T-helper 1 cell treated with Interleukin-12 subunit alpha and Interleukin-12 subunit beta and Interleukin-4 antibody, amounts not matched to agents 30 μg/mL and 1 μg/mL, for 36 hours (primary cell): ENCODE data around the gene PLB1.
"Not testable (repeated sequence)": the region's sequence is repeated elsewhere in the genome, so short reads cannot be mapped to it uniquely, and the experiment has no call there.

ENCODE experiments used
- H3K27ac Mint-ChIP-seq: one replicate; pipeline ENCODE4 v1.8.0; 2021; ENCODE audit warnings: mild to moderate bottlenecking, mixed read lengths
- H3K27me3 Mint-ChIP-seq: one replicate; pipeline ENCODE4 v1.8.0; 2021; ENCODE audit warnings: low read depth, mixed read lengths
- H3K36me3 Mint-ChIP-seq: one replicate; pipeline ENCODE4 v1.8.0; 2021; ENCODE audit warnings: low read depth, mixed read lengths
- H3K4me1 Mint-ChIP-seq: one replicate; pipeline ENCODE4 v1.8.0; 2021; ENCODE audit warnings: low read depth, mixed read lengths
- H3K4me3 Mint-ChIP-seq: one replicate; pipeline ENCODE4 v1.8.0; 2021; ENCODE audit warnings: mild to moderate bottlenecking, moderate library complexity, mixed read lengths
- H3K9me3 Mint-ChIP-seq: one replicate; pipeline ENCODE4 v1.8.0; 2021; ENCODE audit warnings: mixed read lengths

The PLB1 gene

GRCh38 chr2:28545590-28546200 lies 49.8 kb downstream of the PLB1 start:
- no peaks in the 10 kb centered on the region for H3K27me3 Mint-ChIP-seq
- peak overlapping the region; percentile 82 for H3K27ac Mint-ChIP-seq
- H3K4me1 Mint-ChIP-seq = peaks cover 36% of the 10 kb centered on the region
- H3K36me3 Mint-ChIP-seq = no peaks in the 10 kb centered on the region
- H3K9me3 Mint-ChIP-seq = no peaks in the 10 kb centered on the region
- peak overlapping the region; percentile 30 for H3K4me3 Mint-ChIP-seq

GRCh38 chr2:28546242-28546641 lies 50.4 kb downstream of the PLB1 start:
- no peaks in the 10 kb centered on the region for H3K9me3 Mint-ChIP-seq
- H3K4me1 Mint-ChIP-seq = peaks cover 36% of the 10 kb centered on the region
- H3K27me3 Mint-ChIP-seq = no peaks in the 10 kb centered on the region
- H3K27ac Mint-ChIP-seq = no peak overlapping the region
- H3K36me3 Mint-ChIP-seq = no peaks in the 10 kb centered on the region
- H3K4me3 Mint-ChIP-seq = no peak overlapping the region

- H3K27ac Mint-ChIP-seq = no peak overlapping the region
- H3K9me3 Mint-ChIP-seq = no peaks in the 10 kb centered on the region
- peaks cover 43% of the 10 kb centered on the region for H3K4me1 Mint-ChIP-seq
- H3K4me3 Mint-ChIP-seq = no peak overlapping the region
- H3K27me3 Mint-ChIP-seq = no peaks in the 10 kb centered on the region
- no peaks in the 10 kb centered on the region for H3K36me3 Mint-ChIP-seq
These were observed 51.5 kb downstream of the PLB1 start for GRCh38 chr2:28547223-28547860.

- Mint-ChIP-seq H3K4me1 (peaks cover 42% of the 10 kb centered on the region), H3K27me3 (no peaks in the 10 kb centered on the region), H3K4me3 (no peak overlapping the region), H3K36me3 (no peaks in the 10 kb centered on the region), H3K9me3 (no peaks in the 10 kb centered on the region), H3K27ac (no peak overlapping the region)
These were observed 52.2 kb downstream of the PLB1 start for GRCh38 chr2:28547906-28548600.

GRCh38 chr2:28550345-28550744 lies 54.5 kb downstream of the PLB1 start:
- not testable (repeated sequence) for H3K9me3 Mint-ChIP-seq, H3K36me3 Mint-ChIP-seq
- H3K4me1 Mint-ChIP-seq = peaks cover 25% of the 10 kb centered on the region

GRCh38 chr2:28552045-28552823 lies 56.4 kb downstream of the PLB1 start:
- Mint-ChIP-seq H3K36me3 (peaks cover 3% of the 10 kb centered on the region), H3K4me3 (no peak overlapping the region), H3K27ac (no peak overlapping the region), H3K27me3 (no peaks in the 10 kb centered on the region), H3K4me1 (peaks cover 13% of the 10 kb centered on the region), H3K9me3 (no peaks in the 10 kb centered on the region)

More at GRCh38 chr2:28550345-28550744, 54.5 kb downstream of the PLB1 start:
- not testable (repeated sequence) for H3K4me3 Mint-ChIP-seq, H3K27me3 Mint-ChIP-seq, H3K27ac Mint-ChIP-seq

- peaks cover 9% of the 10 kb centered on the region for H3K4me1 Mint-ChIP-seq
- no peak overlapping the region for H3K4me3 Mint-ChIP-seq
- no peak overlapping the region for H3K27ac Mint-ChIP-seq
- H3K27me3 Mint-ChIP-seq = peaks cover 3% of the 10 kb centered on the region
- H3K36me3 Mint-ChIP-seq = peaks cover 3% of the 10 kb centered on the region
- no peaks in the 10 kb centered on the region for H3K9me3 Mint-ChIP-seq
These were observed 60.4 kb downstream of the PLB1 start for GRCh38 chr2:28556303-28556702.

GRCh38 chr2:28557389-28558131 lies 61.7 kb downstream of the PLB1 start:
- Mint-ChIP-seq H3K36me3 (peaks cover 3% of the 10 kb centered on the region), H3K27me3 (peaks cover 4% of the 10 kb centered on the region), H3K4me1 (peaks cover under 1% of the 10 kb centered on the region), H3K27ac (no peak overlapping the region), H3K9me3 (no peaks in the 10 kb centered on the region), H3K4me3 (no peak overlapping the region)

- no peaks in the 10 kb centered on the region for H3K9me3 Mint-ChIP-seq
- H3K4me1 Mint-ChIP-seq = peaks cover 4% of the 10 kb centered on the region
- peaks cover 3% of the 10 kb centered on the region for H3K36me3 Mint-ChIP-seq
- peaks cover 7% of the 10 kb centered on the region for H3K27me3 Mint-ChIP-seq
- no peak overlapping the region for H3K4me3 Mint-ChIP-seq
- no peak overlapping the region for H3K27ac Mint-ChIP-seq
These were observed 62.4 kb downstream of the PLB1 start for GRCh38 chr2:28558158-28558820.

- Mint-ChIP-seq H3K27ac (no peak overlapping the region), H3K27me3 (peaks cover 7% of the 10 kb centered on the region), H3K4me1 (peaks cover 4% of the 10 kb centered on the region), H3K36me3 (peaks cover 3% of the 10 kb centered on the region), H3K4me3 (no peak overlapping the region), H3K9me3 (no peaks in the 10 kb centered on the region)
These were observed 63.1 kb downstream of the PLB1 start for GRCh38 chr2:28558918-28559317.

- peaks cover 3% of the 10 kb centered on the region for H3K36me3 Mint-ChIP-seq
- peaks cover 15% of the 10 kb centered on the region for H3K27me3 Mint-ChIP-seq
- H3K27ac Mint-ChIP-seq = no peak overlapping the region
- peaks cover 14% of the 10 kb centered on the region for H3K4me1 Mint-ChIP-seq
- H3K9me3 Mint-ChIP-seq = no peaks in the 10 kb centered on the region
- no peak overlapping the region for H3K4me3 Mint-ChIP-seq
These were observed 68.0 kb downstream of the PLB1 start for GRCh38 chr2:28563869-28564268.

GRCh38 chr2:28564346-28564745 lies 68.5 kb downstream of the PLB1 start:
- Mint-ChIP-seq H3K36me3 (peaks cover 5% of the 10 kb centered on the region), H3K4me3 (no peak overlapping the region), H3K27me3 (peaks cover 18% of the 10 kb centered on the region), H3K4me1 (peaks cover 14% of the 10 kb centered on the region), H3K27ac (no peak overlapping the region), H3K9me3 (no peaks in the 10 kb centered on the region)

- Mint-ChIP-seq H3K9me3 (no peaks in the 10 kb centered on the region), H3K4me3 (no peak overlapping the region), H3K27me3 (peaks cover 21% of the 10 kb centered on the region), H3K4me1 (peaks cover 14% of the 10 kb centered on the region), H3K27ac (no peak overlapping the region), H3K36me3 (peaks cover 6% of the 10 kb centered on the region)
These were observed 69.2 kb downstream of the PLB1 start for GRCh38 chr2:28565033-28565432.
